Measurements from ENCODE around the gene CTDSP2.
A peak's percentile ranks its signal among the peaks of the same experiment; 100 is the strongest.
"Not testable (repeated sequence)": the region's sequence is repeated elsewhere in the genome, so short reads cannot be mapped to it uniquely, and the experiment has no call there.

CTDSP2 gene

DNA sequence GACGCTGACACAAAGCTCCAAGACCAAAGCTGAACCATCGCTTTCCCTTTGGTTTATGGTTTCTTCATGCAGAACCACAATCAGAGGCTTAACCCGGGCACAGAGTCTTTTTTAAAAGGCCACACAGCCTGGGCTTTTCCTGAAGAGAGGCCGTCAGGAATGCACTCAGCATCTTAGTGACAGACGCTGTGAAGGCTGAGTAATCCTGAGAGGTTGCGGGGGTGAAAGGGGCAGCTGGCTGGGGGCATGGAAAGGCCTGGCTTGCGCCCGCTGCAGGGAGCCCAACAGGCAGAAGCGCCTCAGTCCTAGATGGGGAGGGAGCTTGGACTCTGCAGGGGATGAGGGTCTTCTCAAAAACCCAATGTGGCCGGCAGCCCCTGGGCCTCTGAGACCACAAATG is 13.6 kb downstream of the CTDSP2 start:
- peak; percentile 37 for DNase-seq

DNA sequence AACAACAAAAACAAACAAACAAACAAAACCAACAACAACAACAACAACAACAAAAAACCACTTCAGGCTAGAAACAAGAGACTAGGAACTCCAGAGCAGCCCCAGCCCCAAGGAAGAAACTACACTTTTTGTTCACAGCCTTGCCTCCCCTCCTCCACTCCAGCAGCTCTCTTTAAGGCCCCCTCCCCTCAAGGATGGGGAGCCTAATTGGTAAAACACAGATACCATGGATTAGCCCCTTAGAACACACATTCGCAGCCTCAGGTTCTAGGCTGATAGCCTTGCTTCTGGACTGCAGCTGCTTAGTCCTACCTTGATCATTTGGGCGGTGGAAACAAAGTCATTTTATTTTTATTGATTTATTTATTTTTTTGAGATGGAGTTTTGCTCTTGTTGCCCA is 16.1 kb downstream of the CTDSP2 start:
- DNase-seq = no peak

DNA sequence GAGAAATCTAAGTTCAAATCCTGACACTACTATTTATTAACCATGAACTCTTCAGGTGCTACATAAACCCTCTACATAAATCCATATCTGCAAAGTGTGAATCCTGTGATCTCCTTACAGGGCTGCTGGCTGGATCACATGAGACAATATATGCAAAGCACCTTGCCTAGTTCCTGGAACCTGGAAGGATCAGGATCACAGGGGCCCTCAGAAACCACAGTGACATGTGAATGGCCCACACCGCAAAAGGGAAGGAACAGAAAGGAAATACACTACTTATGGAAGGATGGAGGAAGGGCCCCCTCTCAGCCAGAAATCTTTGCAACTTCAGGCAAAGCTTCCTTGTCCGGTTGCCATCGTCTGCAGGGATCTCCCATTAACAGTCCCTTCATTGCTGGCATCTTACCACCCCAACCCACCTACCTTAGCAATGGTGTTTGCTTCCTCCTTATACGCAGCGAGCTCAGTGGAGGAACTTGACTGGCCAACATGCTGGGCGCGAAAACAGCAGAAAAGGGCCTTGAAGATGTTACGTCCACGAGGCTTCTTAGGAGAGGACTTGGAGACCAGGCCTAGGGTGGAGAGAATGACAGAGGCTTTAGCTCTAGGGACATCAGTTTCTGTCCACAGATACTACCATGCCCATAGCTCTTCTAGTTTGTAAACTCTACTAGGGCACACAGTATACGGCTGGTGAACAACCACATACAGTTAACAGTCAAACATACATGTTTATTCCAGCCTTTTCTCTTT is 17.3 kb downstream of the CTDSP2 start:
- no peak for DNase-seq

DNA sequence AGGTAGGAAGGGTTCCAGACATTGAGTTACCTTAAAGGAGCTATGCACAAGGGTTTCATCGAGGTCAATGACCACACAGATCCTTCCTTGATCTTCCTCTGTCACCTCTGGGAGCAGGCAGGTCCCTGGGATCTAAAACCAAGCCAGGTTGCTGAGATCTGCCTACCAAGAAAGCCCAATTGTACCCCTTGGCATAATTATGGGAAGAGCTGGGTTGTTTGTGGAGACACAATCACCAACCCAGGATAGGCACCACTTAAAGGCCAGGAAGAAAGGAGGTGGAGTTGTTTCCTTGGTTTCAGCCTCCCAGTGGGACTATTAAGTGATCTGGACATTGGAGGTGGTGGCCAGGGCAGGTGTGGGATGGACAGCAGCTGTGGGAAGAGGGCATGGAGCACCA is 19.6 kb downstream of the CTDSP2 start:
- no peak for DNase-seq

DNA sequence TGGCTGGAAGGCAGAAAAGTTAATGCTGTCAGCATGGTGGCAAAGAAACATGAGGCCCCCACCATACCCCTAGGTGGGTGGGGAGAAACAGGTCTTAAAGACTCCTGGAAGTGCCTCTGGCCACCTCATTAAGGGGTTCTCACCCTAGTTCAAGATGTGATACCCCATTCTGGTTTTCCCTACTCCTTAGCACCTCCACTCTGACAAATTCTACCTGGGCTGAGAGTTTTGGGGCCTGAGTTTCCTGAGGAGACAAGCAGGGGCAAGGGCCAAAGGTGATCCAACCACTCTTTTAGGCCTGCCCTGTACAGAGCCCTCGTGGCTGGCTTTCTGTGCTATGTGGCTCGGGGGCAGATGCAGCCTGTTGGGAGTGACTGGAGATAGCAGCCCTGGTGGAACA is 20.1 kb downstream of the CTDSP2 start:
- DNase-seq = no peak

DNA sequence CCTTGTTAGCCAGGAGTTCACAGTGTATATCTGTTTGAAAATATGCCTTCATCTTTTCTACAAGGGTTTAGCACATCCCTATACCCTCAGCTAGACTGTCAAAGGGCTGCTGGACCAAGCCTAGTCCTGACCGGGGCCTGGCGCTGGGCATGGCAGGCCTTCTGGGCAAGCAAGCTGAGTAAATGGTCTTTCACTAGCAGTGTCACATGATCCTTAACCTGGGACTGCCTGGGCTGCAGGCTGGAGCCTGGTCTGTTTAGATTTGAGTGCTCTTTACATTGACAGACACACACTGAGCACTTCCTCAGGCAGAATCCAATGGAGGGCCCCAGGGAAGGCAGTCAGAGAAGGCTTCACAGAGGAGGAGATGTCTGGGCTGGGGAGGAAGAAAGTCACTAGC is 21.1 kb downstream of the CTDSP2 start:
- DNase-seq = no peak

DNA sequence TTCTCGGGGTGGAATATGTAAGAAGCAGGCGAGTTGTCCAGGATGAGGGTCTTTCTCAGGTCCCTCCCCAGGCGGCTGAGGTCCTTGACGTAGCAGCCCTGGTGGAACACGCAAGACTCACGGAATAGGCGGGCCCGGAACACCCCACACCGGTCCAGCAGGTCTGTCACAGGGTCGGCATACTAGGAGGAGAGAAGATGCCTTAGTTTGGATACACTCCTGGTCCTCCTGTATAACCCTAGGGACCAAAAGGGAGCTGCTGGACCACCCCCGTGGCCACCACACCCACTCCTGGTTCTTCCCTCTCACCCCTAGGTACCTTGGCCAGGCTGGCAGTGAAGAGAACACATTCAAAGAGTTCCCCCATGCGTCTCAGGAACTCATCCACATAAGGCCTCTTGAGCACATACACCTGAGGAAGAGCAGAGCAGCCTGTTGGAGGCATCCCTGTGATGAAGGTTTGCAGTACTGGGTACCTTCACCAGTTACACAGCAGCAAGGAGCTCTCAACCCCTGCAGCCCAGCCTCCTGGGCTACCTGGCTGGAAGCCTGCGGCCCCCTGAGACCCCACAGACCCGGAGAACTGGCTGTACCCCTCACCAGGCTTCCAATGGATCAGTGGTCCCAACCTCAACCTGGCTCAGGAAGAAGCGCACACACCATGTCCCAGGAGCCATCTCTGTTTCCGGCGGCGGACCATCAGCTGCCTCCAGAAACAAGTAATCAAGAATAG is 22.5 kb downstream of the CTDSP2 start:
- DNase-seq = no peak

DNA sequence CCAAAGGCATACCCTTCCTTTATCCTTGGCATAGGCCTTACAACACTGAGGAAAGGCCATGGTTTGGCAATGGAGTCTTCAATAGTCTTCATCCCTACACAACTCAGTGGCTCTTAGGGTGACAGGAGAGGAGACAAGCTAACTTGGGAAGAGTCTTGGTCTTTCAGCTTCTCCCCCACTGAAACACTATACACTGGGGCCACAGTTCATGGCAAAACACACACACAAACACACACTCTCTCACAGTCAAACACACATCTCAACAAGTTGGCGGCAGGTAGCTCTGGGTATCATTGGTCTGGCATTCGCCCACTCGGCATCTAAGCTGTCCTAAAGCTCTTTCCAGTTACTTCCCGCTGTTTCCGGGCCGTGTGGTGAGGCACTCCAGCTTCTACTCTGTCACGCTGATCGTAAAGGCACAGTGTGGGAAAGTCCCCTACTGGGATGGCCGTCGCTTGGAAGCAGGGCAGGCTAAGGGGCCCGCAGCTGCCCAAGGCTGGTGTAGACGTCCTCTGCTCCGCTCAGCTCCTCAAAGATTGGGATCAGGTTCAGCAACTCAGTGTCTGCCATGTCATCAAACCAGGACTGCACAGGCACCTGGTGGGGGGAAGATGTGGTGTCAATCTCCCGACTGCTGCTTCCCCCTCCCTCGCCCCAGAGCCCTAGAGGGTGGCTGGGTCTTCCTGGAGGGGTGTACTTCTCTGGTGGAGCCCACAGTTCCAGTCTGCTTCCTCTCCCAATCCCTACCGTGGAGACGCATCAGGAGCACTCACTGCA is 23.2 kb downstream of the CTDSP2 start:
- DNase-seq = no peak

DNA sequence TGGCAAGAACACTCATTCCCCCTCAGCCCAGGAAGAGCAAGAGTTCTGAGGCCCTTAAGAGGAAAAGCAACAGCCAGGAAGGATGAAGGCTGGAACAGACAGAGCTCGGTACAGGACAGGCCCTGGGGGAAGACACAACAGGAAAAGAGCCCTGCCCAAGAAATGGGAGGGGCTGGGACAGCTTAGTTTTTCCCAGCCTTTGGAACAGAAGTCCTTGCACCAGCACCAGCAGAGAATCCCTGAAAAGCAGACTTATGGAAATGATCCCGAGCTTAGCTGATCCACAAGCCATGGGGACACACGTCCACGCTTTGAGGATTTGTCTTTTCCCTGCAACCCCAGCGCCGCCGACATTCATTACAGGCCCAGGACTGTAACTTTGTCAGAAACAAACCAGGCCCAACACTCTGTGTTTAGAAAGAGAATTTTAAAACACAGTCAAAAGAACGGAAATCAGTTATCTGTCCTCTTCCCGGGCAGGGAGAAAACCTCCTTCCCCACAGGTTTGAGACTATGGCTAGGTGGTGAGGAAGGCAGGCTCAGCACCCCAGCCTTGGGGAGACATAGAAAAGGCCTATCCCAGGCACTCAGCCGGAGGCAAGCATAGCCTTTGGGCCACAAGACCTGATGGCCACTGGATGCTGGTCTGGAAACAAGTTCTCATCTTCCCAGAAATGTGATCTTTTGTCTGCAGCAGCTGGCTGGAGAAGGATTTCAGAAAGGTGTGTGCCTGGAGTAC is 24.0 kb downstream of the CTDSP2 start:
- DNase-seq = no peak

DNA sequence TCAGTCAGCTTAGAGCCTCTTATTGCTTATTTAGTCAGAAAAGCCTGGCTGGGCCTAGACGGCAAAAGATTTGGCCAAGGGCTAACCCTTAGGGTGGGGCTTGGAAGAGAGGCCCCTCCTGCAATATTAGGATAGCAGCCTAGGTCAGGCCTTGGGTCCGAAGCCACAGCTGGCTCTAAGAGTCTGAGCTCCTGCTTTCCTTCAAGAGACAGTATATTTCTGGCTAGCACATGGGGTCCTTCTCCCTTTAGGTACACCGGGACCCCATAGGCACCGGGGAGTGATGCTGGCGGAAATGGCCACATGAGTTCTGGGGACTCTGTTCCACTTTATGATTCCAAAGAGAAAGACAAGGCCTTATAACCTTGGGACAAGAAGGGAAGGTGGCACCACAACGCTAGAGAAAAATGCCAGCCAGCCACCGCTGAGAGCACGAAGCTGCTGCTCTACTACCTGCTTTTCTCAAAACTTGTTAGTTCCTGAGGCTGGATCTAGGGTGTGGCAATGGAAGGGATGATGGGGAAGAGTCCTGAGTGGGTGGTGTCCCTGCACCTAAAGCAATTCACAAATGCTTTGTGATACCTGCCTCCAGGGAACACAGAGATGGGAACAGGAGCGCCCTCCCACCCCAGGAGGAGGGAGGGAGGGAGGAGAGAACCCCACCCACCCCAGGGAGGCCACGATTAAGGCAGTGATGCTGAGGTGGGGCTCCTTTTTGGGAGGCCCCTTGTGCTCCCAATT is 24.9 kb downstream of the CTDSP2 start:
- DNase-seq = no peak

DNA sequence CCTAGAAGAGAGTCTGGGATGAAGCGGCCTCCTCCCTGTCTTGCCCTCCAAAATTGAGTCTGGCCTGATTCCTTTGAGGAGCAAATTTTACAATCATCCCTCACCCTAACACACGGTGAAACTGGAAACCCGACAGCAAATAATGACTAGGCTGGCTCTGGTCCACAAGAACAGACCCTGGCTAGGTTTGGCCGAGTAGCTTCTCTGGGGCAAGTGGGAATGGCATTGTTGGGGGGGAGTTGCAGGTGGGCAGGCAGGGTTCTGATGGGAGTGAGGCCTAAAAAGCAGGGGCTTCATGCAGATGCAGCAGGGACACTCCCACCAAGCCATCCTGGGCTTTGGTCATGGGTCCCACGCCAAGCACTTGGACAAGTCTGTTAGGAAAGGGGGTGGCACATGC is 25.5 kb downstream of the CTDSP2 start:
- DNase-seq = not testable (repeated sequence)

DNA sequence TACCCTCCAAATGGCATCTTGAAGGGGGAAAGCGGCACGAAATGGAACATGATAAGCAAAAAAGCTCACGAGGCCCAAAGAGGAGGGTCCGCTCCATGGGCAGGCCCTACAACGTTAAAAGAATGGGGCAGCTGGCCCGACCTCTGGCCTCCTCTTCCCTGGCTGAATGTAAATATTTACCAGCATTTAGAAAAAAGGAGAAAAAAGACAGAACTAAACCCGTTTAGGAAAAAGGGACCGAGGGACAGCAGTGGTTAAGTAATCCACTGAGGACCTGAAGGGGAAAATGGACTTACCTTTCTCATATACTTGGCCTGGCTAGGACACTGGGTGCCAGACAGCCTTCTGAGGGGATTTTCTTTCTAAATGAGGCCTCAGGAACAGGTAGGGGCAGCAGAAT is 26.4 kb downstream of the CTDSP2 start:
- DNase-seq = not testable (repeated sequence)

DNA sequence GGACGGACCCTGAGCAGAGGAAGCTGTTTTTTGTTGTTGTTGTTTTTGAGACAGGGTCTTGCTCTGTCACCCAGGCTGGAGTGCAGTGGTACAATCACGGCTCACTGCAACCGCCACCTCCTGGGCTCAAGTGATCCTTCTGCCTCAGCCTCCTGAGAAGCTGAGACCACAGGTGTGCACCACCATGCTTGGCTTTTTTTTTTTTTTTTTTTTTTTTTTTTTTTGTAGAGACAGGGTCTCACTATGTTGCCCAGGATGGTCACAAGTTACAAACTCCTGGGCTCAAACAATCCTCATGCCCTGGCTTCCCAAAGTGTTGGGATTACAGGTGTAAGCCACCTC is 28.6 kb downstream of the CTDSP2 start:
- not testable (repeated sequence) for DNase-seq

DNA sequence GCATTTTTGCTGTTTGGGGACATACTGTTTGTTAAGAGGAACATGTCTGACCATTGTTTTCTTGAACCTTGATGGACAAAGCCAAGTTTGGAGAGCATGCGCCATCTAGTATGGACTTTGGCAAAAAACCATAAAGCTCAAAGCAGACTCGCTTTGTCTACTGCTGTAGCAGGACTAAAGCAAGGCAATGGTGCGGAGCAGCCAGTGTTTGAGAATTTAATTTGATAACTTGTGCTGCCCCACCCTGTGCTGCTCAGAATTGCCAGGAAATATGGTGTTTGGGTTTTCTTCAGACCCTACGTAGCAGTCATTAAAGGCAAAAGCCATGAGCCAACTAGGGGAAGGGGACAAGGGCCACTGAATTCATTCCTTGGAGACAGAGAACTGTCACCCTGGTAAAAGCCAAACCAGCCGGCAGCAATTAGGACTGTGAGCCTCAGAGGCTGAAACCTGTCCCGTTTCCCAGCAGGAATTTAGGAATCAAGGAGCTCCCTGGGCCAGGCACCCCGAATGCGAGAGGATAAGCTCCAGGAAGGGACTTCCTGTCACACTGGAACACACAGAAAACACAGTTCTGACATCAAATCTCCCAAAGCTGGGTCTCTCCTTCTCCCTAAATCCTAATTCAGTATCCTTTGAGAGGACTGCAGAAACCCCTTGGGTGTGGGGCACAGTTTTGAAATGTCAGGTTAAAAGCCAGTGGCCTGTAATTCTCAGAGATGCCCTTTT is 29.1 kb downstream of the CTDSP2 start:
- DNase-seq = no peak

DNA sequence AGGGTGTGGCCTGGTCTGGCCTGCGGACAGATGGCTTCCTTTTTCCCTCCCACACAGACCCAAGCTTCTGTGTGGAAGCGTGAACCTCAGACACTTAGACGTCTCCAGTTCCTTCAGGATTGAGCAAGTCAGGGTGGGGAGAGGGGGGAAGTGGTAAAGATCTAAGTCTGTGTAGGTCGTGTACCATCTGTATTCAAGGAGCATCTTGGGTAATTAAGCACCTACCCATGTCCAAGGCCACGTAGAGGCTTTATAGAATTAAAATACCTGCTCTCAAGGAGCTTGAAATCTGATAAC is 29.7 kb downstream of the CTDSP2 start:
- peak; percentile 82 for DNase-seq

DNA sequence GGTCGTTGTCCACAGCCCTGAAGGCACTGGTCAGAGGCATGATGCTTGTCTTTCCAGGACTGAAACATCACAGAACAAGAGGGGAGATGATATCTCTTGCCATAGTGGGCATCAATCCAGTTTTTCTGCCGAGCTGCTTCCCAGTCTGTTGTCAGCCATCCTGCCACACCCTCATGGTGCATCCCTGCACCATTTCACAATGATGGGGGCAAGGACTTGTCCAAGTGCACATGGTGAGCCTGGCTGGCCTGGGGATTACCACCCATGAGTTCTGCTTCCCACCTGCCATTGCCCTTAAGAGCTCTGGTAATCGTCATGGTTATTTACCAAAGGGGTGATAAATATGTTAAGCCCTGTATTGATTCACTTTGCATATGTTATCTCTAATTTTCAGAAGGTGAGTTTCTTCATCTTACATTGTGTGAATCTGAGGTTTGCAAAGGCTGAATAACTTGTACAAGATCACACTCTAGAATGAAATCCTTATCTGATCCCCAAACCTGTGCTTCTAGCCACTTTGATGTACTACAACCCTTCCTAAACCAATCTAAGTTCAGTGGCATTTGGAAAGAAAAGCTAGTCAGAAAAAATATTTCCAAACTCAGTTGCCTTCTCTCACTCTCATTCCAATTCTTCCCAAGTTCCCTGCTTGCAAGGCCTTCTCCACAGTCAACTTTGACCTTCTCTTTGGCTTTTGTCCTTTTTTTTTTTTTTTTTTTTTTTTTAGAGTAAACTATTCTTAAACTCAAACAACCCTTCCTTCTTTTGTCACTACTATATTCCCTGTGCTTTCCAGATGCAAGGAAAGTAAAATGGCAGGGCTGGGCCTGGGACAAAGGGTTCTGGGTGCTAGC is 30.3 kb downstream of the CTDSP2 start:
- no peak for DNase-seq

DNA sequence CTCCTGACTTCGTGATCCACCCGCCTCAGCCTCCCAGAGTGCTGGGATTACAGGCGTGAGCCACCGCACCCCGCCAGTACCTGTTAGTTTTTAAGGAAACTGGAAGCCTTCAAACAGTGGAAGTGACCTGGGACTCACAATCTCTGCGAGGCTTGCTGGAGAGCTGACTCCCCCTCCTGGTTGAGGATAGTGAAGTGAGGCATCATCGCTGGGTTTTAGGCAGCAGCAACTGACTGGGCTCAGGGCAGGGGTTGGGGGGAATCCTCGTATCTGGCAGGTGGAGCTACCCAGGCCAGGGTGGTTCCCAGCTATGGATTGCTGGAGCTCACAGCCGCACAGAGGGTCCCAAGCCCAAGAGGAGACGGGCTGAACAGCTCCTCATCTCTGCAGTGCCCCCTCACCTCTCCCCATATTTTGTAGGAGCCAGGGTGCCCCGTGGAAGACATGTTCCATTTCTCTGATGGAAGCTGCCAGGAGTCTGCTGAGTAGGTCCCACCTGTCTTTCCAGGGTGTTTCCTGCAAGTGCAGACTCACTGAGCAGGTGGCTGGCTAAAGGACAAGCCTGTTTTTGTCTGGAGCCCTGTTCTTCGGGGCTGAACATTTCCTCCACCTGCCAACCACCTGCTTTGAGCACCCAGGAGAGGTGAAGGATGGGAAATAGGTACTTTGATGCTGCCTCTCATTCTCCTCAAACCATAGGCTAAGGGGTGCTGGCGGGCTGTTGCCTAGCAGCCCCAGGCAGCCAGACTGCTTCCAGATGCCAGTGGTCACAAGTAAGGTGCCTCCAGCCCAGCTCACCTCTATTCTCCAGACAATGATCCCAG is 31.1 kb downstream of the CTDSP2 start:
- no peak for DNase-seq

DNA sequence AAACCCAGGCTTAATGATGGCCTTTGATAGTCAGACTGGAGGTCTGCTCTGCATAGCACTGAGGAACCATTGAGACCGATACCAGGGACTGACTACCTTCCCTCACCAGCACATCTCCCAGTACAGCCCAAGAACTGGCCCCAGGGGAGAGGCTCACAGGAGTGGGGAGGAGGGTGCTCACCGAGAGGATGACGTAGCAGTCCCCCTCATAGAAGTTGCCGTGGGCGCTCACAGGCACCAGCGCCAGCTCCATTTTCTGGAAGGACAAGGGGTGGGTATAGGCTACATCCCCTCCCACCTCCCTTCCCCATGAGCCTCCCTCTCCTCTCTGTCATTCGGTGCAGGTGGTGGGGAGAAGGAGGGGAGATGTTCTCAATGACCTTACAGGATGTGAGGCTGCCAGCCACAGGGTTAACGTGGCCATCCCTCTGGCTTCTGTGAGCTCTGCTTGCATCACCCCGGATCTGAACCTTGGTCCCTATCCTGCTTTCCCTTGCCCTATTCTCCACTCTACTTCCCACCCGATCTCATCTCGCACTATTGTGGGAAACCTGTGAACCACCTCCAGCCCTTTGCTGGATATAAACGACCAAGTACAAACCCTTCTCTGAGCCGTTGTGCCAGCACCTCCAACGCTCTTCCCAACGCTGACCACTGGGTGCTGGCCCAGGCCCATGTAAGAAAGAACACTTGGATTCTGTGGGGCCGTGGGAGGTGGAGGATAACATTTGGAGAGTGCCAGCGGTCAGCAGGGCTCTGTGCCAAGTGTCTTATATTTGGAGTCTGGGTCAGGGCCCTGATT is 32.4 kb downstream of the CTDSP2 start:
- DNase-seq = no peak

All from NCI-H524 treated with DMSO at 0.1 percent for 48 hours (cell line).